HepG2 (cell line): ENCODE measurements around the gene SLC22A23. TPM values are rescaled to one million over a fixed set of nuclear protein-coding genes. Genes with fewer than 3 reads are reported as not detected.

Experiments used
- ATAD3A ChIP-seq: sonication (generic); formaldehyde crosslinking; IDR thresholded peaks from 2 replicates; pipeline ENCODE4 v1.4.0; 2020; ENCODE audit warnings: missing genetic modification reagents
- CHD2 ChIP-seq: IDR thresholded peaks from 2 replicates; pipeline ENCODE4 v1.6.1; 2011; ENCODE audit warnings: low read depth, low read length, improper control_type of control experiment
- ESRRA ChIP-seq: sonication (generic); formaldehyde crosslinking; IDR thresholded peaks from 2 replicates; pipeline ENCODE4 v1.5.1; 2020; ENCODE audit warnings: mild to moderate bottlenecking, low read depth, missing genetic modification reagents
- FOXA3 ChIP-seq: IDR thresholded peaks from 2 replicates; pipeline ENCODE4 v1.6.1; 2016; ENCODE audit warnings: missing genetic modification reagents, missing compliant biosample characterization
- FOXO1 ChIP-seq: sonication (generic); formaldehyde crosslinking; IDR thresholded peaks from 2 replicates; pipeline ENCODE4 v1.4.0; 2020; ENCODE audit warnings: missing genetic modification reagents
- GABPB1 ChIP-seq: IDR thresholded peaks from 2 replicates; pipeline ENCODE4 v1.6.1; 2016; ENCODE audit warnings: mild to moderate bottlenecking, missing genetic modification reagents, moderate library complexity, missing compliant biosample characterization
- HMGA1 ChIP-seq: sonication (generic); formaldehyde crosslinking; conservative IDR thresholded peaks from 2 replicates; pipeline ENCODE4 v1.4.0; 2020; ENCODE audit warnings: missing genetic modification reagents
- JUND ChIP-seq: sonication (generic); formaldehyde crosslinking; IDR thresholded peaks from 2 replicates; pipeline ENCODE4 v1.8.0; 2022; ENCODE audit warnings: mild to moderate bottlenecking, missing genetic modification reagents
- NFATC3 ChIP-seq: sonication (generic); formaldehyde crosslinking; IDR thresholded peaks from 2 replicates; pipeline ENCODE4 v1.5.1; 2020; ENCODE audit warnings: mild to moderate bottlenecking, missing genetic modification reagents
- NR2F2 ChIP-seq: IDR thresholded peaks from 2 replicates; pipeline ENCODE4 v1.6.1; 2012; ENCODE audit warnings: low read depth, inconsistent platforms, borderline replicate concordance
- PCBP2 ChIP-seq: fragments of 200-400 bp; formaldehyde crosslinking; optimal IDR thresholded peaks from 2 replicates; pipeline ENCODE3; 2018; ENCODE audit warnings: low read length, low read depth; ENCODE audit not compliant: poor library complexity, severe bottlenecking
- PTBP1 ChIP-seq: fragments of 200-400 bp; formaldehyde crosslinking; IDR thresholded peaks from 2 replicates; pipeline ENCODE4 v1.6.1; 2018; ENCODE audit warnings: low read length, low read depth; ENCODE audit not compliant: poor library complexity, severe bottlenecking
- RFX3 ChIP-seq: IDR thresholded peaks from 2 replicates; pipeline ENCODE4 v1.6.1; 2016; ENCODE audit warnings: missing biosample characterization, missing genetic modification reagents
- RNF2 ChIP-seq: fragments of 450-650 bp; conservative IDR thresholded peaks from 2 replicates; pipeline ENCODE4 v1.6.1; 2016; ENCODE audit warnings: low read depth
- SOX5 ChIP-seq: IDR thresholded peaks from 2 replicates; pipeline ENCODE4 v1.6.1; 2016; ENCODE audit warnings: borderline replicate concordance
- TBX3 ChIP-seq: fragments of 450-650 bp; IDR thresholded peaks from 2 replicates; pipeline ENCODE4 v1.6.1; 2017; ENCODE audit warnings: antibody characterized with exemption, mild to moderate bottlenecking, inconsistent platforms, borderline replicate concordance
- ZC3H13 ChIP-seq: sonication (generic); formaldehyde crosslinking; IDR thresholded peaks from 2 replicates; pipeline ENCODE4 v1.8.1; 2023; ENCODE audit warnings: mild to moderate bottlenecking, missing genetic modification reagents, moderate library complexity
- ZNF292 ChIP-seq: sonication (generic); formaldehyde crosslinking; IDR thresholded peaks from 2 replicates; pipeline ENCODE4 v1.8.1; 2022; ENCODE audit warnings: mild to moderate bottlenecking, low read depth, missing genetic modification reagents, borderline replicate concordance
- ZNF326 ChIP-seq: sonication (generic); formaldehyde crosslinking; IDR thresholded peaks from 2 replicates; pipeline ENCODE4 v1.4.0; 2020; ENCODE audit warnings: missing genetic modification reagents, borderline replicate concordance
- polyA plus RNA-seq, 8 experiments: library from polyadenylated mRNA; depleted of rRNA in 3 of 8; stranded (reverse) in 7 of 8; unstranded in 1 of 8; fragments of >200 nt; fragmentation: Illumina TruSeq in 4 of 8; extraction: Trizol in 4 of 8; gene quantifications; 2 replicates each; pipeline versions ENCODE4 v1.2.1 to v1.2.3, GENCODE V29; 2011 to 2016; ENCODE audit warnings: low read depth in 4 of 8, missing spikeins in 1 of 8, mixed read lengths in 1 of 8; ENCODE audit not compliant: insufficient read depth in 1 of 8
- total RNA-seq, 5 experiments: library from RNA; depleted of rRNA; stranded (reverse); fragments of >200 nt; fragmentation: Illumina TruSeq; extraction: Trizol; gene quantifications; 2 replicates each; pipeline ENCODE4 v1.2.3, GENCODE V29; 2016; ENCODE audit warnings: low read depth in 1 of 5
- TF ChIP-seq, protein P1 (sequence below): sonication (generic); formaldehyde crosslinking; conservative IDR thresholded peaks from 2 replicates; pipeline ENCODE4 v1.4.0; 2020; ENCODE audit warnings: mild to moderate bottlenecking, missing genetic modification reagents, moderate library complexity
- TF ChIP-seq, protein P2 (sequence below): sonication (generic); formaldehyde crosslinking; IDR thresholded peaks from 2 replicates; pipeline ENCODE4 v1.5.0; 2020; ENCODE audit warnings: missing genetic modification reagents, mild to moderate bottlenecking, borderline replicate concordance
- TF ChIP-seq, protein P3 (sequence below): sonication (generic); formaldehyde crosslinking; IDR thresholded peaks from 2 replicates; pipeline ENCODE4 v1.5.0; 2020; ENCODE audit warnings: missing genetic modification reagents, mild to moderate bottlenecking, borderline replicate concordance
- TF ChIP-seq, protein P4 (sequence below): sonication (generic); formaldehyde crosslinking; IDR thresholded peaks from 2 replicates; pipeline ENCODE4 v1.4.0; 2020; ENCODE audit warnings: mild to moderate bottlenecking, missing genetic modification reagents
- TF ChIP-seq, protein P5 (sequence below): sonication (generic); formaldehyde crosslinking; IDR thresholded peaks from 2 replicates; pipeline ENCODE4 v1.8.0; 2022; ENCODE audit warnings: missing genetic modification reagents, mild to moderate bottlenecking, inconsistent platforms, borderline replicate concordance

The SLC22A23 gene
- total and polyA plus RNA-seq, 2 of the 13 experiments (the other 11 are each of a cell fraction or from before 2014, with no cell fraction given): 11.8 to 17.5 TPM

DNA sequence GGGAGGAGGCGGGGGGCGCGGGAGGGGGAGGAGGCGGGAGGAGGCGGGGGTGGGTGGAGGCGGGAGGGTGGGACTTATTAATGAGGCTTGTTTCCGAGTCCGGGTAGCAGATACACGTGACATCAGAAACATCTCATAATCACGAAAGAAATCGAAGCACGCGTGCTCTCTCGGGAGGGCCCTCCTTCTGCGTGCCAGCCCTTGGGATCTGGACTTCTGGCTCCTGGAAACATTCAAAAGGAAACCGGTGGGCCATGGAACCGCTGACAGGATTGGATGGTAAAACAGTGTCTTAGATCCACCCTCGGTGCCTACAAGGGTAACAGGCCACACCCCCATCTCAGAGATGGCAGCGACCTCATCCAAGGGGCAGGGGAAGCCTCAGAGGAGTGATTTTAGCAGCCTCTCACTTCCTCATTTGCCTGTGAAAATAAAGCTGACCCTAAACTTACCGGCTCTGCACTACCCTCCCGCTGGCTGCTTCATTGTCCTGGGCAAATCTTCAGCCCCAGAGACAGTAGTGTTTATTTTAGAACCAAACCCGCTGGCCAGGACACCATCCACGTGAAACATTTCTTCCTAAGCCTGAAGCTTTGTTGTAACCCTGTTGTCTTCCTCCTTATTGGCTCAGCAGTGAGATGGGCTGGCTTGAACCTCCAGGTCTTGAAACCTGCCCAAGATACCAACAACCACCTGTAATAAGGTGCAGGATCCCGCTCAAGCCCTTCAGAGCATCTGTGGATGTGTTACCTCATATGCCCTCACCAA is 100.6 kb downstream of the SLC22A23 start (continued):
- TF ChIP-seq, protein P1, sequence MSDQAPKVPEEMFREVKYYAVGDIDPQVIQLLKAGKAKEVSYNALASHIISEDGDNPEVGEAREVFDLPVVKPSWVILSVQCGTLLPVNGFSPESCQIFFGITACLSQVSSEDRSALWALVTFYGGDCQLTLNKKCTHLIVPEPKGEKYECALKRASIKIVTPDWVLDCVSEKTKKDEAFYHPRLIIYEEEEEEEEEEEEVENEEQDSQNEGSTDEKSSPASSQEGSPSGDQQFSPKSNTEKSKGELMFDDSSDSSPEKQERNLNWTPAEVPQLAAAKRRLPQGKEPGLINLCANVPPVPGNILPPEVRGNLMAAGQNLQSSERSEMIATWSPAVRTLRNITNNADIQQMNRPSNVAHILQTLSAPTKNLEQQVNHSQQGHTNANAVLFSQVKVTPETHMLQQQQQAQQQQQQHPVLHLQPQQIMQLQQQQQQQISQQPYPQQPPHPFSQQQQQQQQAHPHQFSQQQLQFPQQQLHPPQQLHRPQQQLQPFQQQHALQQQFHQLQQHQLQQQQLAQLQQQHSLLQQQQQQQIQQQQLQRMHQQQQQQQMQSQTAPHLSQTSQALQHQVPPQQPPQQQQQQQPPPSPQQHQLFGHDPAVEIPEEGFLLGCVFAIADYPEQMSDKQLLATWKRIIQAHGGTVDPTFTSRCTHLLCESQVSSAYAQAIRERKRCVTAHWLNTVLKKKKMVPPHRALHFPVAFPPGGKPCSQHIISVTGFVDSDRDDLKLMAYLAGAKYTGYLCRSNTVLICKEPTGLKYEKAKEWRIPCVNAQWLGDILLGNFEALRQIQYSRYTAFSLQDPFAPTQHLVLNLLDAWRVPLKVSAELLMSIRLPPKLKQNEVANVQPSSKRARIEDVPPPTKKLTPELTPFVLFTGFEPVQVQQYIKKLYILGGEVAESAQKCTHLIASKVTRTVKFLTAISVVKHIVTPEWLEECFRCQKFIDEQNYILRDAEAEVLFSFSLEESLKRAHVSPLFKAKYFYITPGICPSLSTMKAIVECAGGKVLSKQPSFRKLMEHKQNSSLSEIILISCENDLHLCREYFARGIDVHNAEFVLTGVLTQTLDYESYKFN (CRISPR knock-in tag): no peak; the same call in 1 of the 2 replicates
- no peak for TF ChIP-seq ZNF292 (CRISPR knock-in tag)
- peak; percentile 25; the same call in 1 of the 2 replicates for TF ChIP-seq FOXO1 (CRISPR knock-in tag)
- no peak for TF ChIP-seq NFATC3 (CRISPR knock-in tag)
- no peak for TF ChIP-seq RFX3 (CRISPR knock-in tag)
- no peak for TF ChIP-seq TBX3
- TF ChIP-seq, protein P2, sequence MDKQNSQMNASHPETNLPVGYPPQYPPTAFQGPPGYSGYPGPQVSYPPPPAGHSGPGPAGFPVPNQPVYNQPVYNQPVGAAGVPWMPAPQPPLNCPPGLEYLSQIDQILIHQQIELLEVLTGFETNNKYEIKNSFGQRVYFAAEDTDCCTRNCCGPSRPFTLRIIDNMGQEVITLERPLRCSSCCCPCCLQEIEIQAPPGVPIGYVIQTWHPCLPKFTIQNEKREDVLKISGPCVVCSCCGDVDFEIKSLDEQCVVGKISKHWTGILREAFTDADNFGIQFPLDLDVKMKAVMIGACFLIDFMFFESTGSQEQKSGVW (CRISPR knock-in tag): no peak
- TF ChIP-seq PCBP2: no peak
- peak; percentile 71; the same call in 1 of the 2 replicates for TF ChIP-seq SOX5
- TF ChIP-seq PTBP1: no peak
- no peak for TF ChIP-seq HMGA1
- TF ChIP-seq, protein P3, sequence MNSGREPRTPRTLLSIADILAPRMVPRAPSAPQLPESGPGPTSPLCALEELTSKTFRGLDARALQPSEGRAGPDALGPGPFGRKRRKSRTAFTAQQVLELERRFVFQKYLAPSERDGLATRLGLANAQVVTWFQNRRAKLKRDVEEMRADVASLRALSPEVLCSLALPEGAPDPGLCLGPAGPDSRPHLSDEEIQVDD (CRISPR knock-in tag): no peak
- TF ChIP-seq CHD2: 0 out of 2 replicates have a peak, but pooled peaks have one; percentile 11
- TF ChIP-seq, protein P4, sequence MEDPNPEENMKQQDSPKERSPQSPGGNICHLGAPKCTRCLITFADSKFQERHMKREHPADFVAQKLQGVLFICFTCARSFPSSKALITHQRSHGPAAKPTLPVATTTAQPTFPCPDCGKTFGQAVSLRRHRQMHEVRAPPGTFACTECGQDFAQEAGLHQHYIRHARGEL (CRISPR knock-in tag): no peak
- TF ChIP-seq ZNF326 (CRISPR knock-in tag): no peak
- no peak for TF ChIP-seq ATAD3A (CRISPR knock-in tag)
- TF ChIP-seq, protein P5, sequence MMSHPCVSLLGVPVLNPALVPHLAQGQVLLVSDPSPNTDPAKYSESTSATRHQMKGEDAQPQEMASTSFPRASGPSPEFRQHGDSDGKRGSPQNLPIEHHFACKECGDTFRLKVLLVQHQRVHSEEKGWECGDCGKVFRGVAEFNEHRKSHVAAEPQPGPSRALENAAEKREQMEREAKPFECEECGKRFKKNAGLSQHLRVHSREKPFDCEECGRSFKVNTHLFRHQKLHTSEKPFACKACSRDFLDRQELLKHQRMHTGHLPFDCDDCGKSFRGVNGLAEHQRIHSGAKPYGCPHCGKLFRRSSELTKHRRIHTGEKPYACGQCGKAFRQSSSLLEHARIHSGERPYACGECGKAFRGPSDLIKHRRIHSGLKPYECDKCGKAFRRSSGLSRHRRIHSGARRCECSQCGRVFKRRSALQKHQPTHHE (CRISPR knock-in tag): no peak
- no peak for TF ChIP-seq GABPB1 (CRISPR knock-in tag)
- no peak for TF ChIP-seq RNF2
- peak; percentile 63 for TF ChIP-seq FOXA3
- TF ChIP-seq JUND: no peak
- no peak for TF ChIP-seq NR2F2
- TF ChIP-seq ESRRA (CRISPR knock-in tag): no peak; the same call in 1 of the 2 replicates
- no peak for TF ChIP-seq ZC3H13 (CRISPR knock-in tag)
